Superior temporal gyrus (tissue), 1 donor: ENCODE measurements around the gene LHFPL2.

Experiments
- DNase-seq: peaks from one replicate; pipeline ENCODE4 v3.0.0-alpha.2; 2016; ENCODE audit errors: extremely low spot score

The LHFPL2 gene

GRCh38 chr5:78640662-78641474 is 7.7 kb downstream of the LHFPL2 start:
- no peak for DNase-seq

GRCh38 chr5:78639791-78640190 is 8.8 kb downstream of the LHFPL2 start:
- DNase-seq: no peak

GRCh38 chr5:78638973-78639669 is 9.5 kb downstream of the LHFPL2 start:
- DNase-seq: no peak

- DNase-seq: no peak
Measured at GRCh38 chr5:78638423-78638822, 10.1 kb downstream of the LHFPL2 start.

GRCh38 chr5:78637468-78637867 is 11.1 kb downstream of the LHFPL2 start:
- no peak for DNase-seq

GRCh38 chr5:78636682-78637081 is 11.9 kb downstream of the LHFPL2 start:
- no peak for DNase-seq

GRCh38 chr5:78634634-78635033 is 13.9 kb downstream of the LHFPL2 start:
- DNase-seq: no peak

- no peak for DNase-seq
Measured at GRCh38 chr5:78634229-78634628, 14.3 kb downstream of the LHFPL2 start.

- no peak for DNase-seq
Measured at GRCh38 chr5:78633700-78634099, 14.9 kb downstream of the LHFPL2 start.

GRCh38 chr5:78632467-78632866 is 16.1 kb downstream of the LHFPL2 start:
- no peak for DNase-seq

- DNase-seq: no peak
Measured at GRCh38 chr5:78631931-78632330, 16.6 kb downstream of the LHFPL2 start.

- no peak for DNase-seq
Measured at GRCh38 chr5:78630047-78630446, 18.5 kb downstream of the LHFPL2 start.

- no peak for DNase-seq
Measured at GRCh38 chr5:78629624-78630023, 18.9 kb downstream of the LHFPL2 start.

- DNase-seq: no peak
Measured at GRCh38 chr5:78628270-78628992, 20.1 kb downstream of the LHFPL2 start.

- DNase-seq: no peak
Measured at GRCh38 chr5:78627766-78628165, 20.8 kb downstream of the LHFPL2 start.

GRCh38 chr5:78627175-78627574 is 21.4 kb downstream of the LHFPL2 start:
- DNase-seq: no peak

GRCh38 chr5:78626009-78626571 is 22.5 kb downstream of the LHFPL2 start:
- DNase-seq: no peak

GRCh38 chr5:78624992-78625391 is 23.6 kb downstream of the LHFPL2 start:
- no peak for DNase-seq

- DNase-seq: no peak
Measured at GRCh38 chr5:78624011-78624541, 24.5 kb downstream of the LHFPL2 start.

GRCh38 chr5:78622302-78622971 is 26.1 kb downstream of the LHFPL2 start:
- DNase-seq: no peak

GRCh38 chr5:78621291-78621738 is 27.3 kb downstream of the LHFPL2 start:
- no peak for DNase-seq
